Activated CD8-positive, alpha-beta T cell treated with anti-CD3 and anti-CD28 coated beads for 36 hours (primary cell): ENCODE results near the gene NCOA1. TPM values are rescaled to one million over a fixed set of nuclear protein-coding genes. Genes with fewer than 3 reads are reported as not detected.

Experiments
- ATAC-seq: fragments of 200-7000 bp; cut with Tn5 transposase; one replicate; pipeline ENCODE4 v1.10.0; 2021; ENCODE audit warnings: mild to moderate bottlenecking, moderate library complexity
- CTCF ChIA-PET: fragments of 350-600 bp; sonication (Branson Sonifier 250); formaldehyde crosslinking; loops from one replicate; lab custom pipeline; 2021; ENCODE audit warnings: antibody characterized with exemption; lab: Charles Lee
- POLR2A ChIA-PET: fragments of 350-600 bp; sonication (Branson Sonifier 250); formaldehyde crosslinking; loops from one replicate; lab custom pipeline; 2021; ENCODE audit warnings: antibody characterized with exemption; lab: Charles Lee
- DNase-seq: peaks from one replicate; pipeline ENCODE4 v3.0.0-alpha.2; 2020
- H3K27ac Mint-ChIP-seq: one replicate; pipeline ENCODE4 v1.8.0; 2021; ENCODE audit warnings: mild to moderate bottlenecking, mixed read lengths
- H3K27me3 Mint-ChIP-seq: one replicate; pipeline ENCODE4 v1.8.0; 2021; ENCODE audit warnings: mixed read lengths
- H3K36me3 Mint-ChIP-seq: one replicate; pipeline ENCODE4 v1.8.0; 2021; ENCODE audit warnings: low read depth, mixed read lengths
- H3K4me1 Mint-ChIP-seq: one replicate; pipeline ENCODE4 v1.8.0; 2021; ENCODE audit warnings: low read depth, mixed read lengths
- H3K4me3 Mint-ChIP-seq: one replicate; pipeline ENCODE4 v1.8.0; 2021; ENCODE audit warnings: mild to moderate bottlenecking, moderate library complexity, mixed read lengths
- H3K9me3 Mint-ChIP-seq: one replicate; pipeline ENCODE4 v1.8.0; 2021; ENCODE audit warnings: mixed read lengths
- intact Hi-C: fragments of 100-400 bp; cut with micrococcal nuclease; formaldehyde crosslinking; loops from one replicate; pipeline ENCODE4 v1.10.0; 2022
- total RNA-seq, 2 experiments: library from RNA; stranded (reverse); gene quantifications; one replicate each; pipeline ENCODE4 v1.2.3, GENCODE V29; 2021
- TF ChIP-seq, protein P1 (sequence below): fragments of 200-600 bp; IDR thresholded peaks from one replicate; pipeline ENCODE4 v1.8.0; 2022; ENCODE audit warnings: antibody characterized with exemption, mild to moderate bottlenecking

NCOA1 gene
- total RNA-seq, 2 experiments from 2014 or later: 16.8 to 17.1 TPM

DNA sequence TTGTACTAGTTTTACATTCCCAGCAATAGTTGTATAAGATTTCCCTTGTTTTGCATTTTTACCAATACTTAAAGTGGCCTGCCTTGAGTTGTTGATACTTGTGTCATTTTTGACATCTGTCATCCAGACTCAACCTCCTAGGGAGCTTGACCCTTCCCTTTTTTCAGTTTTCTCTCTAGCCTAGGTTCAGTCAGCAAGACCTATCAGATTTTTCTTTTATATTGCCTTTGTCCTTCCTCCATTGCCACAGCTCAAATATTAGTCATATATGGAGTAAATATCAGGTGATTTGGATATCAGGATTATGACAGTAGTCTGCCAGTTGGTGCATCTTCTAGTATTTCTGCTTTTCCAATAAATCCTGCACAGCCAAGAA lies 315.6 kb downstream of the NCOA1 start:
- Mint-ChIP-seq H3K27me3 (no peaks in the 10 kb centered on the region), H3K36me3 (peaks cover 53% of the 10 kb centered on the region), H3K4me3 (no peak overlapping the region), H3K27ac (no peak overlapping the region), H3K9me3 (no peaks in the 10 kb centered on the region), H3K4me1 (peaks cover 14% of the 10 kb centered on the region)
- ChIA-PET CTCF (no interaction called here), POLR2A (interaction anchor here (0.9 kb wide), 1 partner anchor 10 kb away, joined by 3 read pairs; no protein-coding TSS in a partner anchor)
- intact Hi-C loops: no loop called here
- no peak for ATAC-seq
- no peak for DNase-seq
- TF ChIP-seq, protein P1, sequence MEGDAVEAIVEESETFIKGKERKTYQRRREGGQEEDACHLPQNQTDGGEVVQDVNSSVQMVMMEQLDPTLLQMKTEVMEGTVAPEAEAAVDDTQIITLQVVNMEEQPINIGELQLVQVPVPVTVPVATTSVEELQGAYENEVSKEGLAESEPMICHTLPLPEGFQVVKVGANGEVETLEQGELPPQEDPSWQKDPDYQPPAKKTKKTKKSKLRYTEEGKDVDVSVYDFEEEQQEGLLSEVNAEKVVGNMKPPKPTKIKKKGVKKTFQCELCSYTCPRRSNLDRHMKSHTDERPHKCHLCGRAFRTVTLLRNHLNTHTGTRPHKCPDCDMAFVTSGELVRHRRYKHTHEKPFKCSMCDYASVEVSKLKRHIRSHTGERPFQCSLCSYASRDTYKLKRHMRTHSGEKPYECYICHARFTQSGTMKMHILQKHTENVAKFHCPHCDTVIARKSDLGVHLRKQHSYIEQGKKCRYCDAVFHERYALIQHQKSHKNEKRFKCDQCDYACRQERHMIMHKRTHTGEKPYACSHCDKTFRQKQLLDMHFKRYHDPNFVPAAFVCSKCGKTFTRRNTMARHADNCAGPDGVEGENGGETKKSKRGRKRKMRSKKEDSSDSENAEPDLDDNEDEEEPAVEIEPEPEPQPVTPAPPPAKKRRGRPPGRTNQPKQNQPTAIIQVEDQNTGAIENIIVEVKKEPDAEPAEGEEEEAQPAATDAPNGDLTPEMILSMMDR: no peak

DNA sequence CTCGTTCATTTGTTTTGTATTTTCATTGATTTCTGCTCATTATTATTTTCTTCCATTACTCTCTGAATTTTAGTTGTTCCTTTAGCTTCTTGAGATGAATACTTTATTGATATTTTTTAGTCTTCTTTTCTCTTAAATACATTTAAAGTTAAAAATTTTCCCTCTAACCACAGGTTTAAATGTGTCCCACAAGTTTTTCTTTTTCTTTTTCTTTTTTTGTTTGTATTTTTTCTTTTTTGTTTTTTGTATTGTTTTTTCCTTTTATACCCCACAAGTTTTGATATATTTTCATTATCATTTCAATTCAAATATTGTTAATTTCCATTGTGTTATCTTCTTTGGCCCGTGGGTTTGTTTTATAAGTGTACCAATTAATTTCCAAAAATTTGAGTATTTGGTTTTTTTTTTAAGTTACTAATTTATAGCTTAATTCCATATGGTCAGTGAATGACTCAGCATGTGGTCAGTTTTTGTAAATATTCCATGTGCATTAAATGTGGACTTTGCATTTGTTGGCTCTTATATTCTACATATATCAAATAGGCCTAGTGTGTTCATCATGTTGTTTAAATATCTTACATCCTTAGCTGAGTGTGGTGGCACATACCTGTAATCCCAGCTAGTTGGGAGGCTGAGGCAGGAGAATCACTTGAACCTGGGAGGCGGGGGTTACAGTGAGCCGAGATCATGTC lies 318.4 kb downstream of the NCOA1 start:
- DNase-seq: no peak
- H3K27ac Mint-ChIP-seq: no peak overlapping the region
- no peaks in the 10 kb centered on the region for H3K27me3 Mint-ChIP-seq
- H3K9me3 Mint-ChIP-seq: no peaks in the 10 kb centered on the region
- POLR2A ChIA-PET: no interaction called here
- TF ChIP-seq, protein P1: no peak
- peaks cover 52% of the 10 kb centered on the region for H3K36me3 Mint-ChIP-seq
- H3K4me1 Mint-ChIP-seq: peaks cover 11% of the 10 kb centered on the region
- CTCF ChIA-PET: interaction anchor here (0.6 to 1.9 kb wide), 2 partner anchors 18 to 387 kb away, joined by 3 to 6 read pairs; no protein-coding TSS in a partner anchor
- H3K4me3 Mint-ChIP-seq: no peak overlapping the region
- intact Hi-C loops: no loop called here
- no peak for ATAC-seq

DNA sequence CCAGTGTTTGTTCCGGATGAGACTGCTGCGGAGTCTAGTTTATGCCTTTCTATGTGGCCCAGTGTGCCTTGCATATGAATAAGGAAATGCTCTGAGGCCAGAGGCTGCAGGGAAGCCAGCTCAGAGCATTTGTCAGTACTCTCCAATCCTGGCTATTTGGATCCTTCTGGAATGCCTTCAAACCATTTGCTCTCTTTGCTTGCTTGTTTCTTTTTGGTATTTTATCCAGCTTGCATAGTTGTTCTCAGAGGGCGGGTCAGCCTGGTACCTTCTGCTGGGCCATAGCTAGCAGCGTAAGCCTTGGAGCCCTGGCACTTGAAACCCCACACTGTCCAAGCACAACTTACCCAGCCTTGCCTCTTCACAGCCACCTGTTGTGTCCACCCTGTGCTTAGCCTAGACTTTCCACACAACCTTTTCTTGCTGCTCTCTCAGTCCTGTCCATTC lies 322.7 kb downstream of the NCOA1 start:
- Mint-ChIP-seq H3K27ac (no peak overlapping the region), H3K9me3 (no peaks in the 10 kb centered on the region), H3K27me3 (no peaks in the 10 kb centered on the region), H3K4me3 (no peak overlapping the region), H3K4me1 (peaks cover 2% of the 10 kb centered on the region), H3K36me3 (peaks cover 58% of the 10 kb centered on the region)
- TF ChIP-seq, protein P1: no peak
- DNase-seq (no peak), ATAC-seq (no peak)
- ChIA-PET CTCF (interaction anchor here (0.9 to 5.1 kb wide), 3 partner anchors 13 to 21 kb away, joined by 3 to 26 read pairs (median 4); partner anchors contain the start of genes CENPO and PTRHD1), POLR2A (interaction anchor here (1.1 kb wide), 1 partner anchor 12 kb away, joined by 4 read pairs; no protein-coding TSS in a partner anchor)
- intact Hi-C loops: no loop called here

DNA sequence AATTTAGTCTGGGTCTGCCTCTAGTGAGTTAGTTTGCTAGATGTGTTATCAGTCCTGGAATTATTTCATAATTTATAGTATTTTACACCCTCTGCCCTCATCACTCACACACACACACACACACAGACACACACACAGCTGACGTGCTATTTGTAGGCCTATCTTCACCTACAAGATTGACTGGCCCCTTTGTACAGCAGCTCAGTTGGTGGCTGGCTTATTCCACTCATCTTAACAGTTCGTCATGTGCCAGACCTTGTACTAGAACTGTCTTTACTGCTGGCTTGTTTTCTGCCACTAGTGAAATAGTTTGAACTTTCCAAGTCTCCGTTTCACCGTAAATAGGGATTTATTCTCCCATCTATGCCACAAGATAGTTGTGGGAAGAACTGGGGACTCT lies 323.5 kb downstream of the NCOA1 start:
- POLR2A ChIA-PET: interaction anchor here (1.1 to 1.2 kb wide), 2 partner anchors 11 to 16 kb away, joined by 3 to 4 read pairs; no protein-coding TSS in a partner anchor

More for the DNA sequence above, 323.5 kb downstream of the NCOA1 start:
- TF ChIP-seq, protein P1: no peak
- intact Hi-C loops: no loop called here
- Mint-ChIP-seq H3K27ac (no peak overlapping the region), H3K4me3 (no peak overlapping the region), H3K36me3 (peaks cover 55% of the 10 kb centered on the region), H3K9me3 (no peaks in the 10 kb centered on the region), H3K27me3 (no peaks in the 10 kb centered on the region), H3K4me1 (no peaks in the 10 kb centered on the region)
- CTCF ChIA-PET: interaction anchor here (2.3 to 5.1 kb wide), 2 partner anchors 12 to 405 kb away, joined by 11 to 26 read pairs; no protein-coding TSS in a partner anchor
- DNase-seq (no peak), ATAC-seq (no peak)
